A673 (cell line): Measurements from ENCODE around the gene MMP10.

Experiments
- EZH2 ChIP-seq: fragments of 200-600 bp; sonication (generic); IDR thresholded peaks from 2 replicates; pipeline ENCODE4 v1.6.1; 2017; ENCODE audit warnings: borderline replicate concordance, low read depth, mild to moderate bottlenecking, mixed read lengths, antibody characterized with exemption, low read length; ENCODE audit not compliant: poor library complexity, severe bottlenecking
- TF ChIP-seq, protein P1 (sequence below): fragments of 300-800, 200-600 bp; sonication (generic); conservative IDR thresholded peaks from 2 replicates; pipeline ENCODE4 v1.5.1; 2017; ENCODE audit warnings: low read depth, mild to moderate bottlenecking, antibody characterized with exemption, low read length, moderate library complexity, mixed read lengths

DNA sequence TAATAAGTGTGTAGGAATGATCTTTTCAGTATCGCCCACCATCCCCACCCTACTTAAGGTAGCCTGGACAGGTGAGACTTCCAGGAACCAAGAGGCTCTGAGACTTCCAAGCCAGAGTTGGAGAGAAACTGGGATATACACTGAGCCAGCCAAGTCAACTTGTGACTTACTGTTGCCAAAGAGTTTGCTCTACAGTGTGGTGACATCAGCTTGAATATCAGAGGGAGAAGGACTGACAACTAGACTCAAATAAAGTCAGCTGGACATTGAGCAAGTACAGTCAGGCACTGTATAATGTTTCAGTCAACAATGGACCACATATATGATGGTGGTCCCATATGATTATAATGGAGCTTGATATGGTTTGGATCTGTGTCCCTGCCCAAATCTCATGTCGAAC is 1.2 kb upstream of the MMP10 start:
- TF ChIP-seq, protein P1, sequence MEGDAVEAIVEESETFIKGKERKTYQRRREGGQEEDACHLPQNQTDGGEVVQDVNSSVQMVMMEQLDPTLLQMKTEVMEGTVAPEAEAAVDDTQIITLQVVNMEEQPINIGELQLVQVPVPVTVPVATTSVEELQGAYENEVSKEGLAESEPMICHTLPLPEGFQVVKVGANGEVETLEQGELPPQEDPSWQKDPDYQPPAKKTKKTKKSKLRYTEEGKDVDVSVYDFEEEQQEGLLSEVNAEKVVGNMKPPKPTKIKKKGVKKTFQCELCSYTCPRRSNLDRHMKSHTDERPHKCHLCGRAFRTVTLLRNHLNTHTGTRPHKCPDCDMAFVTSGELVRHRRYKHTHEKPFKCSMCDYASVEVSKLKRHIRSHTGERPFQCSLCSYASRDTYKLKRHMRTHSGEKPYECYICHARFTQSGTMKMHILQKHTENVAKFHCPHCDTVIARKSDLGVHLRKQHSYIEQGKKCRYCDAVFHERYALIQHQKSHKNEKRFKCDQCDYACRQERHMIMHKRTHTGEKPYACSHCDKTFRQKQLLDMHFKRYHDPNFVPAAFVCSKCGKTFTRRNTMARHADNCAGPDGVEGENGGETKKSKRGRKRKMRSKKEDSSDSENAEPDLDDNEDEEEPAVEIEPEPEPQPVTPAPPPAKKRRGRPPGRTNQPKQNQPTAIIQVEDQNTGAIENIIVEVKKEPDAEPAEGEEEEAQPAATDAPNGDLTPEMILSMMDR = no peak
- no peak for TF ChIP-seq EZH2
